ENCODE results near the gene IL17RE. TPM values are rescaled to one million over a fixed set of nuclear protein-coding genes. Genes with fewer than 3 reads are reported as not detected.
A peak's percentile ranks its signal among the peaks of the same experiment; 100 is the strongest.

The IL17RE gene
- total RNA-seq, 1 donor from 2014 or later = 1.1 TPM

GRCh38 chr3:9903904-9904303 is 1.3 kb downstream of the IL17RE start:
- intact Hi-C loops (cut with micrococcal nuclease) = loop anchor here (2.0 kb wide), 1 partner anchor 13 kb away; the partner anchor contains the start of gene IL17RC

GRCh38 chr3:9906480-9906879 is 3.8 kb downstream of the IL17RE start:
- no peak for DNase-seq
- Mint-ChIP-seq H3K36me3 (ENCODE audit: low read depth) (no peaks in the 10 kb centered on the region), H3K9me3 (no peaks in the 10 kb centered on the region), H3K27me3 (no peaks in the 10 kb centered on the region), H3K4me3 (no peak overlapping the region), H3K27ac (no peak overlapping the region), H3K4me1 (peaks cover 35% of the 10 kb centered on the region)
- intact Hi-C loops (cut with micrococcal nuclease) = no loop called here

More at GRCh38 chr3:9903904-9904303, 1.3 kb downstream of the IL17RE start:
- Mint-ChIP-seq H3K27me3 (no peaks in the 10 kb centered on the region), H3K27ac (no peak overlapping the region), H3K9me3 (no peaks in the 10 kb centered on the region), H3K4me3 (no peak overlapping the region), H3K36me3 (ENCODE audit: low read depth) (no peaks in the 10 kb centered on the region), H3K4me1 (peaks cover 29% of the 10 kb centered on the region)
- DNase-seq = no peak

- intact Hi-C loops (cut with micrococcal nuclease) = no loop called here
- no peaks in the 10 kb centered on the region for H3K9me3 Mint-ChIP-seq
Observed at GRCh38 chr3:9908286-9908685, 5.6 kb downstream of the IL17RE start.

GRCh38 chr3:9909221-9910013 is 6.8 kb downstream of the IL17RE start:
- H3K27ac Mint-ChIP-seq = peak overlapping the region; percentile 23
- intact Hi-C loops (cut with micrococcal nuclease) = no loop called here
- no peaks in the 10 kb centered on the region for H3K9me3 Mint-ChIP-seq
- H3K36me3 Mint-ChIP-seq (ENCODE audit: low read depth) = peaks cover 2% of the 10 kb centered on the region
- H3K4me3 Mint-ChIP-seq = no peak overlapping the region
- H3K27me3 Mint-ChIP-seq = peaks cover 2% of the 10 kb centered on the region
- H3K4me1 Mint-ChIP-seq = peaks cover 14% of the 10 kb centered on the region
- DNase-seq = no peak

More at GRCh38 chr3:9908286-9908685, 5.6 kb downstream of the IL17RE start:
- peaks cover 2% of the 10 kb centered on the region for H3K36me3 Mint-ChIP-seq (ENCODE audit: low read depth)
- peaks cover 22% of the 10 kb centered on the region for H3K4me1 Mint-ChIP-seq
- no peak overlapping the region for H3K27ac Mint-ChIP-seq
- DNase-seq = no peak
- H3K4me3 Mint-ChIP-seq = no peak overlapping the region
- peaks cover 2% of the 10 kb centered on the region for H3K27me3 Mint-ChIP-seq

GRCh38 chr3:9911863-9912262 is 9.2 kb downstream of the IL17RE start:
- Mint-ChIP-seq H3K9me3 (no peaks in the 10 kb centered on the region), H3K27ac (no peak overlapping the region), H3K36me3 (ENCODE audit: low read depth) (peaks cover 2% of the 10 kb centered on the region), H3K27me3 (peaks cover 2% of the 10 kb centered on the region), H3K4me3 (no peak overlapping the region), H3K4me1 (peaks cover 24% of the 10 kb centered on the region)
- DNase-seq = no peak
- intact Hi-C loops (cut with micrococcal nuclease) = no loop called here

- no peak overlapping the region for H3K4me3 Mint-ChIP-seq
Observed at GRCh38 chr3:9912294-9912935, 9.8 kb downstream of the IL17RE start.

GRCh38 chr3:9913601-9914000 is 11.0 kb downstream of the IL17RE start:
- intact Hi-C loops (cut with micrococcal nuclease) = no loop called here
- Mint-ChIP-seq H3K36me3 (ENCODE audit: low read depth) (peaks cover 2% of the 10 kb centered on the region), H3K27me3 (peaks cover 2% of the 10 kb centered on the region), H3K4me3 (no peak overlapping the region), H3K9me3 (no peaks in the 10 kb centered on the region), H3K4me1 (peaks cover 25% of the 10 kb centered on the region), H3K27ac (no peak overlapping the region)
- DNase-seq = no peak

More at GRCh38 chr3:9912294-9912935, 9.8 kb downstream of the IL17RE start:
- H3K36me3 Mint-ChIP-seq (ENCODE audit: low read depth) = peaks cover 2% of the 10 kb centered on the region
- H3K27ac Mint-ChIP-seq = no peak overlapping the region
- no peak for DNase-seq
- no peaks in the 10 kb centered on the region for H3K9me3 Mint-ChIP-seq
- intact Hi-C loops (cut with micrococcal nuclease) = no loop called here
- H3K4me1 Mint-ChIP-seq = peaks cover 25% of the 10 kb centered on the region
- peaks cover 2% of the 10 kb centered on the region for H3K27me3 Mint-ChIP-seq

- H3K4me3 Mint-ChIP-seq = no peak overlapping the region
- no peaks in the 10 kb centered on the region for H3K9me3 Mint-ChIP-seq
- H3K4me1 Mint-ChIP-seq = peaks cover 23% of the 10 kb centered on the region
- H3K36me3 Mint-ChIP-seq (ENCODE audit: low read depth) = peaks cover 2% of the 10 kb centered on the region
- intact Hi-C loops (cut with micrococcal nuclease) = loop anchor here (2.0 kb wide), 1 partner anchor 23 kb away; the partner anchor contains the start of gene JAGN1
- peaks cover 2% of the 10 kb centered on the region for H3K27me3 Mint-ChIP-seq
- no peak for DNase-seq
- H3K27ac Mint-ChIP-seq = no peak overlapping the region
Observed at GRCh38 chr3:9914011-9914410, 11.4 kb downstream of the IL17RE start.

GRCh38 chr3:9914559-9915253 is 12.1 kb downstream of the IL17RE start:
- no peak for DNase-seq
- peaks cover 2% of the 10 kb centered on the region for H3K36me3 Mint-ChIP-seq (ENCODE audit: low read depth)
- peaks cover 2% of the 10 kb centered on the region for H3K27me3 Mint-ChIP-seq
- H3K27ac Mint-ChIP-seq = peak overlapping the region; percentile 29
- intact Hi-C loops (cut with micrococcal nuclease) = loop anchor here (1.0 to 2.0 kb wide), 2 partner anchors 19 to 24 kb away; partner anchors contain the start of genes CRELD1 and JAGN1
- no peaks in the 10 kb centered on the region for H3K9me3 Mint-ChIP-seq
- peak overlapping the region; percentile 77 for H3K4me3 Mint-ChIP-seq
- peaks cover 16% of the 10 kb centered on the region for H3K4me1 Mint-ChIP-seq

- Mint-ChIP-seq H3K4me1 (peaks cover 14% of the 10 kb centered on the region), H3K4me3 (peak overlapping the region; percentile 77), H3K27ac (peak overlapping the region; percentile 71), H3K27me3 (peaks cover 2% of the 10 kb centered on the region), H3K36me3 (ENCODE audit: low read depth) (peaks cover 2% of the 10 kb centered on the region), H3K9me3 (no peaks in the 10 kb centered on the region)
- DNase-seq = peak; percentile 80
- intact Hi-C loops (cut with micrococcal nuclease) = loop anchor here (1.0 to 2.0 kb wide), 3 partner anchors 13 to 25 kb away; partner anchors contain the start of genes CRELD1, IL17RE and JAGN1
Observed at GRCh38 chr3:9915254-9916141, 12.8 kb downstream of the IL17RE start.

- peaks cover 14% of the 10 kb centered on the region for H3K4me1 Mint-ChIP-seq
- no peak for DNase-seq
- intact Hi-C loops (cut with micrococcal nuclease) = loop anchor here (2.0 kb wide), 1 partner anchor 14 kb away; the partner anchor contains the start of gene IL17RE
- peaks cover 2% of the 10 kb centered on the region for H3K36me3 Mint-ChIP-seq (ENCODE audit: low read depth)
- H3K4me3 Mint-ChIP-seq = peak overlapping the region; percentile 77
- H3K27me3 Mint-ChIP-seq = peaks cover 2% of the 10 kb centered on the region
- no peaks in the 10 kb centered on the region for H3K9me3 Mint-ChIP-seq
- peak overlapping the region; percentile 56 for H3K27ac Mint-ChIP-seq
Observed at GRCh38 chr3:9916346-9916733, 13.7 kb downstream of the IL17RE start.

- H3K9me3 Mint-ChIP-seq = no peaks in the 10 kb centered on the region
- peak; percentile 73 for DNase-seq
- peaks cover 2% of the 10 kb centered on the region for H3K36me3 Mint-ChIP-seq (ENCODE audit: low read depth)
- H3K27ac Mint-ChIP-seq = peak within 1 kb of the TSS; percentile 71
- peak within 1 kb of the TSS; percentile 77 for H3K4me3 Mint-ChIP-seq
- H3K27me3 Mint-ChIP-seq = peaks cover 2% of the 10 kb centered on the region
- intact Hi-C loops (cut with micrococcal nuclease) = loop anchor here (2.0 kb wide), 1 partner anchor 14 kb away; the partner anchor contains the start of gene IL17RE
- H3K4me1 Mint-ChIP-seq = peaks cover 14% of the 10 kb centered on the region
Observed at GRCh38 chr3:9916734-9917680, 14.4 kb downstream of the IL17RE start, which contains the start of gene IL17RC. Gene IL17RC, plus strand, starts transcription at chr3:9917098. Its CDS starts 218 bp downstream, at chr3:9917316.
